CD14-positive monocyte (primary cell): ENCODE data around the gene MRGPRF. TPM values are rescaled to one million over a fixed set of nuclear protein-coding genes. Genes with fewer than 3 reads are reported as not detected.

Source experiments
- DNase-seq, 3 donors: peaks; one replicate each; pipeline ENCODE4 v3.0.0-alpha.2; 2011 to 2022
- H2AFZ ChIP-seq: 2 replicates; pipeline ENCODE4 v1.6.0; 2012; ENCODE audit warnings: mild to moderate bottlenecking, low read depth, low read length, inconsistent platforms; ENCODE audit not compliant: insufficient read depth, poor library complexity, severe bottlenecking
- H3K27ac ChIP-seq, 2 donors: 1 replicate in 1 of 2; 2 replicates in 1 of 2; pipeline ENCODE4 v1.5.1; 2012 to 2013; ENCODE audit warnings: low read length in 2 of 2, control low read depth in 1 of 2, inconsistent platforms in 1 of 2, low read depth in 1 of 2, mild to moderate bottlenecking in 1 of 2
- H3K27me3 ChIP-seq, 2 donors: one replicate each; pipeline versions ENCODE4 v1.6.0 to v1.6.1; 2011 to 2013; ENCODE audit warnings: low read length in 2 of 2; ENCODE audit not compliant: control insufficient read depth in 2 of 2, insufficient read depth in 2 of 2
- H3K36me3 ChIP-seq, 2 donors: replicated peaks in 1 of 2; 1 replicate in 1 of 2; 2 replicates in 1 of 2; pipeline versions ENCODE4 v1.5.1 to v1.6.1; 2012 to 2013; ENCODE audit warnings: low read length in 2 of 2, control low read depth in 1 of 2, inconsistent platforms in 1 of 2, mild to moderate bottlenecking in 1 of 2; ENCODE audit not compliant: insufficient read depth in 2 of 2, control insufficient read depth in 1 of 2
- H3K4me1 ChIP-seq, 2 donors: 1 replicate in 1 of 2; 2 replicates in 1 of 2; pipeline versions ENCODE4 v1.5.1 to v1.6.1; 2012 to 2013; ENCODE audit warnings: low read length in 2 of 2, control low read depth in 1 of 2, inconsistent platforms in 1 of 2, mild to moderate bottlenecking in 1 of 2, moderate library complexity in 1 of 2; ENCODE audit not compliant: insufficient read depth in 2 of 2, control insufficient read depth in 1 of 2
- H3K4me2 ChIP-seq: replicated peaks from 2 replicates; pipeline ENCODE3; 2012; ENCODE audit warnings: low read length, moderate library complexity, mild to moderate bottlenecking; ENCODE audit not compliant: poor library complexity, severe bottlenecking; ENCODE audit errors: extremely low read depth
- H3K4me3 ChIP-seq, 3 experiments: fragments of 200-600 bp in 1 of 3; sonication (generic) in 1 of 3; replicated peaks in 1 of 3; 1 replicate in 2 of 3; 2 replicates in 1 of 3; pipeline ENCODE4 v1.5.1; 2011 to 2013; ENCODE audit warnings: low read length in 3 of 3, mild to moderate bottlenecking in 3 of 3, control low read depth in 2 of 3, low read depth in 2 of 3, inconsistent platforms in 1 of 3, moderate library complexity in 1 of 3
- H3K79me2 ChIP-seq: 2 replicates; pipeline ENCODE4 v1.6.0; 2012; ENCODE audit warnings: mild to moderate bottlenecking, control low read depth, inconsistent platforms, low read length, moderate library complexity; ENCODE audit not compliant: insufficient read depth
- H3K9ac ChIP-seq: 2 replicates; pipeline ENCODE4 v1.6.0; 2017; ENCODE audit warnings: low read length, mild to moderate bottlenecking; ENCODE audit not compliant: insufficient read depth, poor library complexity, severe bottlenecking
- H3K9me3 ChIP-seq, 2 donors: replicated peaks in 1 of 2; 1 replicate in 1 of 2; 2 replicates in 1 of 2; pipeline versions ENCODE4 v1.5.1 to v1.6.1; 2012 to 2013; ENCODE audit warnings: low read length in 2 of 2, control low read depth in 1 of 2; ENCODE audit not compliant: control insufficient read depth in 1 of 2, insufficient read depth in 1 of 2
- H4K20me1 ChIP-seq: 2 replicates; pipeline ENCODE4 v1.6.0; 2012; ENCODE audit warnings: mild to moderate bottlenecking, low read length, control low read depth, moderate library complexity; ENCODE audit not compliant: insufficient read depth
- H3K27ac Mint-ChIP-seq, 7 donors: one replicate each; pipeline ENCODE4 v1.8.0; 2020; ENCODE audit warnings: mild to moderate bottlenecking in 7 of 7, mixed read lengths in 7 of 7, moderate library complexity in 6 of 7, inconsistent platforms in 2 of 7
- H3K27me3 Mint-ChIP-seq, 3 donors: one replicate each; pipeline ENCODE4 v1.8.0; 2021 to 2022; ENCODE audit warnings: low read depth in 3 of 3, mild to moderate bottlenecking in 3 of 3, mixed read lengths in 3 of 3, moderate library complexity in 3 of 3, inconsistent platforms in 1 of 3
- H3K36me3 Mint-ChIP-seq, 2 donors: one replicate each; pipeline ENCODE4 v1.8.0; 2020; ENCODE audit warnings: mixed read lengths in 2 of 2, inconsistent platforms in 1 of 2, mild to moderate bottlenecking in 1 of 2
- H3K4me1 Mint-ChIP-seq: one replicate; pipeline ENCODE4 v1.8.0; 2020; ENCODE audit warnings: mild to moderate bottlenecking, mixed read lengths
- H3K4me3 Mint-ChIP-seq, 2 donors: one replicate each; pipeline ENCODE4 v1.8.0; 2020; ENCODE audit warnings: mild to moderate bottlenecking in 2 of 2, mixed read lengths in 2 of 2, moderate library complexity in 1 of 2
- H3K9me3 Mint-ChIP-seq, 7 donors: one replicate each; pipeline ENCODE4 v1.8.0; 2020 to 2022; ENCODE audit warnings: mixed read lengths in 7 of 7, mild to moderate bottlenecking in 6 of 7, moderate library complexity in 6 of 7, inconsistent platforms in 2 of 7
- WGBS: methylation state at CpG from one replicate; pipeline ENCODE4 v1.1.5; 2013; ENCODE audit warnings: missing lambda C conversion rate; ENCODE audit not compliant: insufficient coverage; 5-methylcytosine and 5-hydroxymethylcytosine counted together
- intact Hi-C, 2 donors: fragments of 100-400 bp; cut with micrococcal nuclease; formaldehyde crosslinking; loops; one replicate each; pipeline versions ENCODE4 v1.15.0 to v1.15.1; 2023
- polyA plus RNA-seq, 3 donors: library from polyadenylated mRNA; depleted of rRNA in 1 of 3; unstranded in 2 of 3; stranded (reverse) in 1 of 3; fragments of 300-500 nt in 2 of 3; fragments of >200 nt in 1 of 3; fragmentation: Illumina TruSeq in 2 of 3; gene quantifications; 1 replicate in 2 of 3; 2 replicates in 1 of 3; pipeline ENCODE4 v1.2.3, GENCODE V29; 2012 to 2021
- TF ChIP-seq, protein P1 (sequence below): fragments of 200-600 bp; IDR thresholded peaks from one replicate; pipeline ENCODE4 v1.8.0; 2022; ENCODE audit warnings: antibody characterized with exemption, mild to moderate bottlenecking

MRGPRF gene
- polyA plus RNA-seq, 3 donors: 0.22 to 0.23 TPM; not detected in 1

DNA sequence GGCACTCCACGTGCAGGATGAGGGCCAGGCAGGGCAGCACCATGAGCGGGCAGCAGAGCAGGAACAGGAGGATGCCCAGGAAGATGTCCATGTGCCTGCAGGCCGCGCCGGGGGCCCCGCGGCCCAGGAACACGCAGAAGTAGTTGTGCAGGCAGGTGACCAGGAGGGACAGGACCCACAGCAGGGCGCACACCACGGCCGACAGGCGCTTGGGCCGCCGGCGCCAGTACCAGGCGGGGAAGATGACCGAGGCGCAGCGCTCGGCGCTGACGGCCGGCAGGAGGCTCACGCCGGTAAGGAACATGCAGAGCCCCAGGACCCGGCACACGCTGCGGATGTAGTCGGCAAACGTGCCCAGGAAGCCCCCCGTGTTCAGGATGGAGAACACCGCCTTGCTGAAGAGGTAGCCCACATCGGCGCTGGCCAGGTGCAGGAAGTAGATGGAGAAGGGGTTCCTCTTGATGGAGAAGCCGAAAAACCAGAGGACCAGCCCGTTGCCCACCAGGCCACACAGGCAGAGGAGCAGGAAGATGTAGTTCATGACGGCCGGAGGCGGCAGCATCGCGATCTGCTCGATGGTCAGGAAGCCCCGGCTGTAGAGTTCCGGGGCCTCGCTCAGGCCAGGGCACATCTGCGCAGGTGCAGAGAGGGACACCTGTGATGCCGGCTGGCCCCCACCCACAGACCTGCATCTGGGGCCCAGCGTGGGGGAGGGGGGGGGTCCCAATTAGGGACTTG is 7.2 kb downstream of the MRGPRF start:
- TF ChIP-seq, protein P1, sequence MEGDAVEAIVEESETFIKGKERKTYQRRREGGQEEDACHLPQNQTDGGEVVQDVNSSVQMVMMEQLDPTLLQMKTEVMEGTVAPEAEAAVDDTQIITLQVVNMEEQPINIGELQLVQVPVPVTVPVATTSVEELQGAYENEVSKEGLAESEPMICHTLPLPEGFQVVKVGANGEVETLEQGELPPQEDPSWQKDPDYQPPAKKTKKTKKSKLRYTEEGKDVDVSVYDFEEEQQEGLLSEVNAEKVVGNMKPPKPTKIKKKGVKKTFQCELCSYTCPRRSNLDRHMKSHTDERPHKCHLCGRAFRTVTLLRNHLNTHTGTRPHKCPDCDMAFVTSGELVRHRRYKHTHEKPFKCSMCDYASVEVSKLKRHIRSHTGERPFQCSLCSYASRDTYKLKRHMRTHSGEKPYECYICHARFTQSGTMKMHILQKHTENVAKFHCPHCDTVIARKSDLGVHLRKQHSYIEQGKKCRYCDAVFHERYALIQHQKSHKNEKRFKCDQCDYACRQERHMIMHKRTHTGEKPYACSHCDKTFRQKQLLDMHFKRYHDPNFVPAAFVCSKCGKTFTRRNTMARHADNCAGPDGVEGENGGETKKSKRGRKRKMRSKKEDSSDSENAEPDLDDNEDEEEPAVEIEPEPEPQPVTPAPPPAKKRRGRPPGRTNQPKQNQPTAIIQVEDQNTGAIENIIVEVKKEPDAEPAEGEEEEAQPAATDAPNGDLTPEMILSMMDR: no peak
- H3K79me2 ChIP-seq: no peaks in the 10 kb centered on the region
- intact Hi-C loops: loop anchor here in 1 of 2 donors (10.0 kb wide), 1 partner anchor 79 kb away; no protein-coding TSS in a partner anchor
- 80% methylated on average over 41 of the region's 48 CpGs for WGBS
- peaks cover 11 to 34% of the 10 kb centered on the region in 2 donors for H3K4me1 ChIP-seq
- H4K20me1 ChIP-seq: no peaks in the 10 kb centered on the region
- H3K36me3 ChIP-seq: no peaks in the 10 kb centered on the region
- Mint-ChIP-seq H3K9me3 (peaks cover 0 to 2% (median 0%) of the 10 kb centered on the region in 7 donors), H3K36me3 (no peaks in the 10 kb centered on the region), H3K27me3 (peaks cover 12 to 45% (median 35%) of the 10 kb centered on the region in 3 donors), H3K27ac (peak overlapping the region in 1 of 7 donors; percentile 62), H3K4me3 (peak overlapping the region in 1 of 2 donors; percentile 52), H3K4me1 (peaks cover 29% of the 10 kb centered on the region)
- peaks cover 0 to 9% of the 10 kb centered on the region in 2 donors for H3K27me3 ChIP-seq
- H3K9ac ChIP-seq: no peak overlapping the region
- H3K4me3 ChIP-seq: no peak overlapping the region
- no peak overlapping the region for H2AFZ ChIP-seq
- H3K9me3 ChIP-seq: no peaks in the 10 kb centered on the region
- H3K4me2 ChIP-seq: no peak overlapping the region
- DNase-seq: no peak
- H3K27ac ChIP-seq: no peak overlapping the region

DNA sequence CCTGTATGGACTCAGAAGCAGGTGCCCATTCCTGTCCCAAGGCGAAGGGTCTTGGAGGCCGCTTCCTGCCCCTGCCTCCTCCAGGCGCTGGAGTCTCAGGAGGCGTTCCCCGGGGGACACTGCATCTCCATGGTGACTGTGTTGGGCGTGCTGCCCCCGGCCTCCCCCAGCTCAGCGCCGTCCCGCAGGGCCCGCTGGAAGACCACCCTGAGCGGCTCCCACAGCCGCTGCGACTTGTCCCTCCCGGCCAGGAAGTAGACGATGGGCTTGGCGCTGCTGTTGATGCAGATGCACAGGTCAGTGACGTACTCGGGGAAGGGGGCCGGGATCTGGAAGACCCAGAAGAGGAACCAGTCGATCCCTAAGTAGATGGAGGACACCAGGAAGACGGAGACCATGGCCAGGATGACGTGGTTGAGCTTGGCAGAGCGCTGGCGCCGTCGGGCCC is 7.8 kb downstream of the MRGPRF start:
- Histone ChIP-seq H2AFZ (no peak overlapping the region), H3K4me2 (no peak overlapping the region), H3K79me2 (no peaks in the 10 kb centered on the region), H3K36me3 (no peaks in the 10 kb centered on the region), H3K9ac (no peak overlapping the region), H3K27ac (no peak overlapping the region), H3K4me1 (peaks cover 5 to 28% of the 10 kb centered on the region in 2 donors), H3K9me3 (no peaks in the 10 kb centered on the region), H4K20me1 (no peaks in the 10 kb centered on the region), H3K4me3 (no peak overlapping the region), H3K27me3 (peaks cover 0 to 3% of the 10 kb centered on the region in 2 donors)
- Mint-ChIP-seq H3K9me3 (peaks cover 0 to 2% (median 0%) of the 10 kb centered on the region in 7 donors), H3K27ac (peak overlapping the region in 1 of 7 donors; percentile 30), H3K27me3 (peaks cover 15 to 40% (median 32%) of the 10 kb centered on the region in 3 donors), H3K4me3 (peak overlapping the region in 1 of 2 donors; percentile 52), H3K36me3 (no peaks in the 10 kb centered on the region), H3K4me1 (peaks cover 23% of the 10 kb centered on the region)
- TF ChIP-seq, protein P1: no peak
- intact Hi-C loops: loop anchor here in 1 of 2 donors (10.0 kb wide), 1 partner anchor 80 kb away; no protein-coding TSS in a partner anchor
- 92% methylated on average over 27 of the region's 27 CpGs for WGBS
- DNase-seq: no peak
